Astrocyte (in vitro differentiated cells and primary cell): ENCODE data around the gene AMFR. TPM values are rescaled to one million over a fixed set of nuclear protein-coding genes. Genes with fewer than 3 reads are reported as not detected.
A peak's percentile ranks its signal among the peaks of the same experiment; 100 is the strongest.

Source experiments
- DNase-seq: peaks from one replicate; pipeline ENCODE4 v3.0.0-alpha.2; 2010; ENCODE audit warnings: low read depth
- FAIRE-seq: peaks from 2 replicates; lab custom pipeline; 2011; peaks lifted over from hg19 to GRCh38; lab: Jason Lieb, UNC
- H2AFZ ChIP-seq: 2 replicates; pipeline ENCODE4 v1.6.0; 2012; ENCODE audit warnings: low read depth, low read length, inconsistent platforms
- H3K27ac ChIP-seq: 2 replicates; pipeline ENCODE4 v1.5.1; 2011; ENCODE audit warnings: low read depth, low read length, inconsistent platforms
- H3K27me3 ChIP-seq: 2 replicates; pipeline ENCODE4 v1.6.0; 2011; ENCODE audit warnings: low read length, inconsistent platforms; ENCODE audit not compliant: insufficient read depth
- H3K36me3 ChIP-seq: 2 replicates; pipeline ENCODE4 v1.5.1; 2011; ENCODE audit warnings: low read length, inconsistent platforms; ENCODE audit not compliant: insufficient read depth
- H3K4me1 ChIP-seq: 2 replicates; pipeline ENCODE4 v1.5.1; 2011; ENCODE audit warnings: low read length, inconsistent platforms; ENCODE audit not compliant: insufficient read depth
- H3K4me2 ChIP-seq: 2 replicates; pipeline ENCODE4 v1.6.0; 2012; ENCODE audit warnings: low read length, inconsistent platforms
- H3K4me3 ChIP-seq: 2 replicates; pipeline ENCODE4 v1.5.1; 2011; ENCODE audit warnings: low read depth, mild to moderate bottlenecking, low read length, inconsistent platforms; ENCODE audit not compliant: insufficient read depth
- H3K79me2 ChIP-seq: 2 replicates; pipeline ENCODE4 v1.6.0; 2012; ENCODE audit warnings: mild to moderate bottlenecking, low read length, inconsistent platforms; ENCODE audit not compliant: insufficient read depth
- H3K9ac ChIP-seq: 2 replicates; pipeline ENCODE4 v1.6.0; 2012; ENCODE audit warnings: mild to moderate bottlenecking, low read length, inconsistent platforms
- H3K9me3 ChIP-seq: 2 replicates; pipeline ENCODE4 v1.5.1; 2012; ENCODE audit warnings: low read depth, mild to moderate bottlenecking, low read length, inconsistent platforms; ENCODE audit not compliant: insufficient read depth
- H4K20me1 ChIP-seq: 2 replicates; pipeline ENCODE4 v1.6.0; 2012; ENCODE audit warnings: low read length, inconsistent platforms; ENCODE audit not compliant: insufficient read depth
- H3K27ac Mint-ChIP-seq: one replicate; pipeline ENCODE4 v1.8.0; 2021; ENCODE audit warnings: mild to moderate bottlenecking, mixed read lengths; ENCODE audit not compliant: unreplicated experiment
- H3K27me3 Mint-ChIP-seq: one replicate; pipeline ENCODE4 v1.8.0; 2021; ENCODE audit warnings: low read depth, mixed read lengths; ENCODE audit not compliant: unreplicated experiment
- H3K36me3 Mint-ChIP-seq: one replicate; pipeline ENCODE4 v1.8.0; 2021; ENCODE audit warnings: low read depth, mixed read lengths; ENCODE audit not compliant: unreplicated experiment
- H3K4me1 Mint-ChIP-seq: one replicate; pipeline ENCODE4 v1.8.0; 2021; ENCODE audit warnings: low read depth, mixed read lengths; ENCODE audit not compliant: unreplicated experiment
- H3K4me3 Mint-ChIP-seq: one replicate; pipeline ENCODE4 v1.8.0; 2021; ENCODE audit warnings: mild to moderate bottlenecking, moderate library complexity, mixed read lengths; ENCODE audit not compliant: unreplicated experiment
- H3K9me3 Mint-ChIP-seq: one replicate; pipeline ENCODE4 v1.8.0; 2021; ENCODE audit warnings: mild to moderate bottlenecking, mixed read lengths; ENCODE audit not compliant: unreplicated experiment
- CTCF ChIP-seq: IDR thresholded peaks from 2 replicates; pipeline ENCODE4 v1.5.1; 2011; ENCODE audit warnings: low read depth, mild to moderate bottlenecking, inconsistent platforms, low read length, moderate library complexity; ENCODE audit not compliant: insufficient read depth
- EZH2 ChIP-seq: IDR thresholded peaks from 2 replicates; pipeline ENCODE4 v1.6.1; 2012; ENCODE audit warnings: mild to moderate bottlenecking, low read length, inconsistent platforms; ENCODE audit not compliant: insufficient read depth
- total RNA-seq: library from RNA; stranded (reverse); gene quantifications from 2 replicates; pipeline ENCODE4 v1.2.1, GENCODE V29; 2021

AMFR gene
- total RNA-seq, 1 donor from 2014 or later: 86.2 TPM

GRCh38 chr16:56389554-56389953 is 35.8 kb downstream of the AMFR start:
- Mint-ChIP-seq H3K27ac (peak overlapping the region; percentile 50), H3K36me3 (peaks cover 50% of the 10 kb centered on the region), H3K27me3 (no peaks in the 10 kb centered on the region), H3K9me3 (peaks cover 2% of the 10 kb centered on the region), H3K4me1 (peaks cover 11% of the 10 kb centered on the region), H3K4me3 (peak overlapping the region; percentile 2)
- Histone ChIP-seq H3K27me3 (no peaks in the 10 kb centered on the region), H3K4me1 (peaks cover 14% of the 10 kb centered on the region), H4K20me1 (no peaks in the 10 kb centered on the region), H2AFZ (no peak overlapping the region), H3K9ac (peak overlapping the region; percentile 53), H3K4me3 (no peak overlapping the region), H3K27ac (peak overlapping the region; percentile 87), H3K9me3 (no peaks in the 10 kb centered on the region), H3K4me2 (peak overlapping the region; percentile 65), H3K79me2 (no peaks in the 10 kb centered on the region), H3K36me3 (peaks cover 12% of the 10 kb centered on the region)
- peak; percentile 98 for DNase-seq
- peak; percentile 100 for FAIRE-seq
- TF ChIP-seq EZH2: no peak

GRCh38 chr16:56388209-56388608 is 37.1 kb downstream of the AMFR start:
- H3K27ac ChIP-seq: no peak overlapping the region
- H3K36me3 Mint-ChIP-seq: peaks cover 57% of the 10 kb centered on the region
- H3K4me3 Mint-ChIP-seq: no peak overlapping the region
- H3K9ac ChIP-seq: no peak overlapping the region
- no peak overlapping the region for H3K27ac Mint-ChIP-seq
- peaks cover 4% of the 10 kb centered on the region for H3K9me3 Mint-ChIP-seq
- H3K36me3 ChIP-seq: peaks cover 21% of the 10 kb centered on the region
- H3K27me3 Mint-ChIP-seq: no peaks in the 10 kb centered on the region
- no peak for TF ChIP-seq EZH2
- no peak for TF ChIP-seq CTCF
- H2AFZ ChIP-seq: no peak overlapping the region
- H3K9me3 ChIP-seq: no peaks in the 10 kb centered on the region
- no peak overlapping the region for H3K4me3 ChIP-seq
- no peaks in the 10 kb centered on the region for H3K79me2 ChIP-seq
- H3K4me2 ChIP-seq: no peak overlapping the region
- no peaks in the 10 kb centered on the region for H4K20me1 ChIP-seq
- H3K27me3 ChIP-seq: no peaks in the 10 kb centered on the region
- DNase-seq (peak; percentile 41), FAIRE-seq (no peak)
- peaks cover 19% of the 10 kb centered on the region for H3K4me1 ChIP-seq
- H3K4me1 Mint-ChIP-seq: peaks cover 16% of the 10 kb centered on the region

GRCh38 chr16:56387396-56387795 is 37.9 kb downstream of the AMFR start:
- Histone ChIP-seq H4K20me1 (no peaks in the 10 kb centered on the region), H2AFZ (no peak overlapping the region), H3K27me3 (no peaks in the 10 kb centered on the region), H3K4me1 (peaks cover 25% of the 10 kb centered on the region), H3K9me3 (no peaks in the 10 kb centered on the region), H3K9ac (no peak overlapping the region), H3K36me3 (peaks cover 21% of the 10 kb centered on the region), H3K4me2 (no peak overlapping the region), H3K79me2 (no peaks in the 10 kb centered on the region), H3K27ac (no peak overlapping the region), H3K4me3 (no peak overlapping the region)
- no peaks in the 10 kb centered on the region for H3K27me3 Mint-ChIP-seq
- FAIRE-seq: no peak
- no peak for TF ChIP-seq CTCF
- TF ChIP-seq EZH2: no peak
- DNase-seq: no peak
- H3K4me3 Mint-ChIP-seq: no peak overlapping the region
- no peak overlapping the region for H3K27ac Mint-ChIP-seq
- peaks cover 55% of the 10 kb centered on the region for H3K36me3 Mint-ChIP-seq
- H3K9me3 Mint-ChIP-seq: peaks cover 4% of the 10 kb centered on the region
- peaks cover 20% of the 10 kb centered on the region for H3K4me1 Mint-ChIP-seq
